ENCODE results near the gene ZNF335.

DNA sequence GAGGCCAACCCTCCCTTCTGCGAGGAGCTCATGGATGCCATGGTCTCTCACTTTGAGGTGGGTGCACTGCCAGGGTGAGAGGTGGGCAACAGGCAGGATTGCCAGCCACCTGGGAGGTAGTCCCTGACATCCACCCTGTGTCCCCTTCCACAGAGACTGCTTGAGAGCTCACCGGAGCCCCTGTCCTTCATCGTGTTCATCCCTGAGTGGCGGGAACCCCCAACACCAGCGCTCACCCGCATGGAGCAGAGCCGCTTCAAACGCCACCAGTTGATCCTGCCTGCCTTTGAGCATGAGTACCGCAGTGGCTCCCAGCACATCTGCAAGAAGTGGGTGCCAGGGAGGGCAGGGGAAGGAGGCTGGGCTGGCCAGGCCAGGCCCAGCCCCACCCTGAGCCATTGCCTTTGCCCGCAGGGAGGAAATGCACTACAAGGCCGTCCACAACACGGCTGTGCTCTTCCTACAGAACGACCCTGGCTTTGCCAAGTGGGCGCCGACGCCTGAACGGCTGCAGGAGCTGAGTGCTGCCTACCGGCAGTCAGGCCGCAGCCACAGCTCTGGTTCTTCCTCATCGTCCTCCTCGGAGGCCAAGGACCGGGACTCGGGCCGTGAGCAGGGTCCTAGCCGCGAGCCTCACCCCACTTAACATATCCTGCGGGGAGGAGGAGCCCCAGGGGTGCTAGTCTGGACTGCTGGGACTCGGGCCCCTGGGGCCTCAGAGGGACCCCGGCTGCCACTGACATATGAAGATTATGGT is 24.7 kb downstream of the ZNF335 start:
- no peak for TF ChIP-seq POLR2AphosphoS5 (IDR thresholded peaks at IDR 0.05; ENCODE audit: low read depth)
- TF ChIP-seq, protein P1, sequence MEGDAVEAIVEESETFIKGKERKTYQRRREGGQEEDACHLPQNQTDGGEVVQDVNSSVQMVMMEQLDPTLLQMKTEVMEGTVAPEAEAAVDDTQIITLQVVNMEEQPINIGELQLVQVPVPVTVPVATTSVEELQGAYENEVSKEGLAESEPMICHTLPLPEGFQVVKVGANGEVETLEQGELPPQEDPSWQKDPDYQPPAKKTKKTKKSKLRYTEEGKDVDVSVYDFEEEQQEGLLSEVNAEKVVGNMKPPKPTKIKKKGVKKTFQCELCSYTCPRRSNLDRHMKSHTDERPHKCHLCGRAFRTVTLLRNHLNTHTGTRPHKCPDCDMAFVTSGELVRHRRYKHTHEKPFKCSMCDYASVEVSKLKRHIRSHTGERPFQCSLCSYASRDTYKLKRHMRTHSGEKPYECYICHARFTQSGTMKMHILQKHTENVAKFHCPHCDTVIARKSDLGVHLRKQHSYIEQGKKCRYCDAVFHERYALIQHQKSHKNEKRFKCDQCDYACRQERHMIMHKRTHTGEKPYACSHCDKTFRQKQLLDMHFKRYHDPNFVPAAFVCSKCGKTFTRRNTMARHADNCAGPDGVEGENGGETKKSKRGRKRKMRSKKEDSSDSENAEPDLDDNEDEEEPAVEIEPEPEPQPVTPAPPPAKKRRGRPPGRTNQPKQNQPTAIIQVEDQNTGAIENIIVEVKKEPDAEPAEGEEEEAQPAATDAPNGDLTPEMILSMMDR (IDR thresholded peaks at IDR 0.05; ENCODE audit: insufficient read depth, low read length), result no peak
